ENCODE measurements around the gene MRPL51. TPM values are rescaled to one million over a fixed set of nuclear protein-coding genes. Genes with fewer than 3 reads are reported as not detected.
A peak's percentile ranks its signal among the peaks of the same experiment; 100 is the strongest.

Gene MRPL51
- total and polyA plus RNA-seq, 2 of the 8 experiments (the other 6 are each of a cell fraction or from before 2014, with no cell fraction given): 119 to 331 TPM

DNA sequence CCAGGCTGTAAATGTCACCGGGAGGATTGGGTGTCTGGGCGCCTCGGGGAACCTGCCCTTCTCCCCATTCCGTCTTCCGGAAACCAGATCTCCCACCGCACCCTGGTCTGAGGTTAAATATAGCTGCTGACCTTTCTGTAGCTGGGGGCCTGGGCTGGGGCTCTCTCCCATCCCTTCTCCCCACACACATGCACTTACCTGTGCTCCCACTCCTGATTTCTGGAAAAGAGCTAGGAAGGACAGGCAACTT lies 42.6 kb upstream of the MRPL51 start:
- peaks cover 0 to 25% (median 21%) of the 10 kb centered on the region in 4 experiments; a peak in 6 of 7 replicates for H3K4me1 ChIP-seq (replicated peaks in 1 of 4; ENCODE audit: control insufficient read depth in 3 of 4, insufficient read depth in 4 of 4, low read length in 3 of 4)

More for the DNA sequence above, 42.6 kb upstream of the MRPL51 start:
- H3K79me1 ChIP-seq (ENCODE audit: low read depth, low read length): no peaks in the 10 kb centered on the region; the same call in 1 of the 2 replicates
- H2BK120ac ChIP-seq (replicated peaks; ENCODE audit: low read depth, low read length): no peak overlapping the region
- H2AFZ ChIP-seq (ENCODE audit: low read length): no peak overlapping the region
- CTCF ChIA-PET (ENCODE audit: partially characterized antibody): interaction anchor here (1.1 to 24.9 kb wide), 5 partner anchors 8 to 230 kb away, joined by 3 to 462 read pairs (median 3); partner anchors contain the start of genes IFFO1 and NOP2
- WGBS, 2 experiments (ENCODE audit: extremely low coverage in 1 of 2, insufficient coverage in 1 of 2, insufficient read length in 1 of 2, insufficient replicate concordance in 2 of 2, low coverage in 1 of 2, low lambda C conversion rate in 2 of 2, missing lambda C conversion rate in 1 of 2): 0% methylated on average over 6 of the region's 6 CpGs; no CpG with 5 or more reads in 1 of the 2 experiments
- no peak overlapping the region for H3K4ac ChIP-seq (replicated peaks; ENCODE audit: insufficient read length, low read depth, low read length)
- no peak overlapping the region for H2BK20ac ChIP-seq (ENCODE audit: low read length)
- POLR2A ChIA-PET (ENCODE audit: partially characterized antibody): interaction anchor here (0.6 to 11.4 kb wide), 36 partner anchors 8 to 393 kb away, joined by 3 to 665 read pairs (median 12); partner anchors contain the start of genes CDCA3, CHD4, IFFO1 and MRPL51
- no peak overlapping the region for H2BK12ac ChIP-seq (ENCODE audit: low read depth, low read length)
- H4K20me1 ChIP-seq (replicated peaks in 1 of 2; ENCODE audit: control insufficient read depth in 1 of 2, insufficient read depth in 2 of 2, low read length in 2 of 2): peaks cover 10 to 21% of the 10 kb centered on the region in 2 experiments
- peak overlapping the region; percentile 89; the same call in 1 of the 2 replicates for H3K18ac ChIP-seq (ENCODE audit: extremely low read depth, low read length)
- peak overlapping the region; percentile 89 to 99 (median 98) for H3K9ac ChIP-seq (replicated peaks in 1 of 4; ENCODE audit: extremely low read depth in 1 of 4, low read depth in 3 of 4, low read length in 3 of 4)
- H4K8ac ChIP-seq (ENCODE audit: extremely low read depth, insufficient read depth, low read length): peak overlapping the region; percentile 73; the same call in 1 of the 2 replicates
- H3K23me2 ChIP-seq (ENCODE audit: low read depth, low read length): peaks cover 16% of the 10 kb centered on the region
- H3K27ac ChIP-seq (ENCODE audit: low read depth, low read length): peak overlapping the region; percentile 98; the same call in 1 of the 2 replicates
- no peaks in the 10 kb centered on the region for H3K9me3 ChIP-seq (ENCODE audit: insufficient read depth in 2 of 2, low read depth in 1 of 2, low read length in 1 of 2)
- H3K14ac ChIP-seq (ENCODE audit: insufficient read length): no peak overlapping the region
- H2BK15ac ChIP-seq (ENCODE audit: low read length): no peak overlapping the region
- peaks cover 27 to 49% (median 34%) of the 10 kb centered on the region in 4 experiments for H3K36me3 ChIP-seq (ENCODE audit: control insufficient read depth in 2 of 4, insufficient read depth in 4 of 4, low read length in 3 of 4)
- FAIRE-seq (no peak), DNase-seq (ENCODE audit: low read depth in 1 of 2, low spot score in 2 of 2) (no peak)
- peak; percentile 1 for TF ChIP-seq SIRT6 (IDR thresholded peaks at IDR 0.05; ENCODE audit: low read length)
- TF ChIP-seq TCF12 (IDR thresholded peaks at IDR 0.05; ENCODE audit: low read depth, low read length): no peak
- TF ChIP-seq, protein P1, sequence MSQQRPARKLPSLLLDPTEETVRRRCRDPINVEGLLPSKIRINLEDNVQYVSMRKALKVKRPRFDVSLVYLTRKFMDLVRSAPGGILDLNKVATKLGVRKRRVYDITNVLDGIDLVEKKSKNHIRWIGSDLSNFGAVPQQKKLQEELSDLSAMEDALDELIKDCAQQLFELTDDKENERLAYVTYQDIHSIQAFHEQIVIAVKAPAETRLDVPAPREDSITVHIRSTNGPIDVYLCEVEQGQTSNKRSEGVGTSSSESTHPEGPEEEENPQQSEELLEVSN (IDR thresholded peaks at IDR 0.05): no peak
- TF ChIP-seq, protein P2, sequence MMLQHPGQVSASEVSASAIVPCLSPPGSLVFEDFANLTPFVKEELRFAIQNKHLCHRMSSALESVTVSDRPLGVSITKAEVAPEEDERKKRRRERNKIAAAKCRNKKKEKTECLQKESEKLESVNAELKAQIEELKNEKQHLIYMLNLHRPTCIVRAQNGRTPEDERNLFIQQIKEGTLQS (IDR thresholded peaks at IDR 0.05; ENCODE audit: insufficient read depth, low read depth, low read length): no peak
- H3K4me2 ChIP-seq (ENCODE audit: insufficient read depth in 1 of 2, low read depth in 2 of 2, low read length in 2 of 2): peak overlapping the region; percentile 80 to 91
- no peak overlapping the region for H3K23ac ChIP-seq (ENCODE audit: insufficient read length)
- H3K4me3 ChIP-seq (ENCODE audit: extremely low read depth in 1 of 4, insufficient read depth in 2 of 4, low read depth in 3 of 4, low read length in 4 of 4): peak overlapping the region; percentile 83 to 98 (median 90)
- peak overlapping the region; percentile 81 for H4K5ac ChIP-seq (ENCODE audit: insufficient read length, low read depth, low read length)
- peak overlapping the region; percentile 96 for H3K56ac ChIP-seq (replicated peaks; ENCODE audit: insufficient read length, low read depth, low read length)
- no peaks in the 10 kb centered on the region for H3K27me3 ChIP-seq (replicated peaks in 1 of 4; ENCODE audit: control insufficient read depth in 3 of 4, extremely low read depth in 1 of 4, insufficient read depth in 3 of 4, low read length in 3 of 4)
- peaks cover 3 to 28% of the 10 kb centered on the region in 2 experiments; a peak in 3 of 4 replicates for H3K79me2 ChIP-seq (ENCODE audit: control insufficient read depth in 1 of 2, insufficient read depth in 2 of 2, low read length in 2 of 2)
- H2AK5ac ChIP-seq (ENCODE audit: low read depth, low read length): no peak overlapping the region
- H2BK5ac ChIP-seq (ENCODE audit: low read depth, low read length): peak overlapping the region; percentile 90
- no peak overlapping the region for H4K91ac ChIP-seq (replicated peaks; ENCODE audit: insufficient read length, low read length)

Measured in H1 (cell line).